HG02588 (cell line): Measurements from ENCODE around the gene TMEM154.

Source experiments
- ATAC-seq: cut with Tn5 transposase; IDR thresholded peaks from one replicate; pipeline ENCODE4 v1.9.1; 2021; ENCODE audit warnings: mild to moderate bottlenecking, moderate library complexity; ENCODE audit not compliant: unreplicated experiment

TMEM154 gene

GRCh38 chr4:152679414-152680281, at the start of gene TMEM154:
Gene TMEM154 (minus strand): TSS chr4:152679997. CDS start chr4:152679933, 64 bp downstream.
- ATAC-seq: peak; percentile 55

GRCh38 chr4:152729466-152729865, 49.7 kb upstream of the TMEM154 start:
- no peak for ATAC-seq

- no peak for ATAC-seq
These were observed 48.5 kb upstream of the TMEM154 start for GRCh38 chr4:152728343-152728742.

GRCh38 chr4:152727784-152728183, 48.0 kb upstream of the TMEM154 start:
- ATAC-seq: no peak

GRCh38 chr4:152724494-152724893, 44.7 kb upstream of the TMEM154 start:
- no peak for ATAC-seq

GRCh38 chr4:152723236-152723635, 43.4 kb upstream of the TMEM154 start:
- ATAC-seq: no peak

- no peak for ATAC-seq
These were observed 40.2 kb upstream of the TMEM154 start for GRCh38 chr4:152719801-152720556.

- no peak for ATAC-seq
These were observed 39.5 kb upstream of the TMEM154 start for GRCh38 chr4:152719291-152719690.

GRCh38 chr4:152715076-152715475, 35.3 kb upstream of the TMEM154 start:
- ATAC-seq: no peak

GRCh38 chr4:152713951-152714705, 34.3 kb upstream of the TMEM154 start:
- no peak for ATAC-seq

GRCh38 chr4:152709675-152710438, 30.1 kb upstream of the TMEM154 start:
- ATAC-seq: peak; percentile 63

- no peak for ATAC-seq
These were observed 29.0 kb upstream of the TMEM154 start for GRCh38 chr4:152708796-152709195.

- no peak for ATAC-seq
These were observed 28.6 kb upstream of the TMEM154 start for GRCh38 chr4:152708361-152708760.

- ATAC-seq: no peak
These were observed 27.8 kb upstream of the TMEM154 start for GRCh38 chr4:152707632-152708031.

- ATAC-seq: no peak
These were observed 26.1 kb upstream of the TMEM154 start for GRCh38 chr4:152705903-152706302.

- no peak for ATAC-seq
These were observed 25.0 kb upstream of the TMEM154 start for GRCh38 chr4:152704788-152705187.

GRCh38 chr4:152700151-152700550, 20.4 kb upstream of the TMEM154 start:
- ATAC-seq: no peak

- ATAC-seq: no peak
These were observed 19.5 kb upstream of the TMEM154 start for GRCh38 chr4:152699313-152699712.

GRCh38 chr4:152698089-152698499, 18.3 kb upstream of the TMEM154 start:
- ATAC-seq: no peak

GRCh38 chr4:152697284-152698088, 17.7 kb upstream of the TMEM154 start:
- peak; percentile 5 for ATAC-seq
